PFSK-1 (cell line): ENCODE measurements around the gene CACNA1H.

Experiments used
- REST ChIP-seq, 2 experiments: IDR thresholded peaks; 2 replicates each; pipeline versions ENCODE4 v1.6.1 to v1.8.0; 2011 to 2012; ENCODE audit warnings: low read depth in 2 of 2, low read length in 2 of 2, control low read depth in 1 of 2, inconsistent platforms in 1 of 2, mild to moderate bottlenecking in 1 of 2, moderate library complexity in 1 of 2; ENCODE audit not compliant: insufficient read depth in 1 of 2
- TAF1 ChIP-seq: IDR thresholded peaks from 2 replicates; pipeline ENCODE4 v1.6.1; 2012; ENCODE audit warnings: low read length, control low read depth, borderline replicate concordance; ENCODE audit not compliant: insufficient read depth

DNA sequence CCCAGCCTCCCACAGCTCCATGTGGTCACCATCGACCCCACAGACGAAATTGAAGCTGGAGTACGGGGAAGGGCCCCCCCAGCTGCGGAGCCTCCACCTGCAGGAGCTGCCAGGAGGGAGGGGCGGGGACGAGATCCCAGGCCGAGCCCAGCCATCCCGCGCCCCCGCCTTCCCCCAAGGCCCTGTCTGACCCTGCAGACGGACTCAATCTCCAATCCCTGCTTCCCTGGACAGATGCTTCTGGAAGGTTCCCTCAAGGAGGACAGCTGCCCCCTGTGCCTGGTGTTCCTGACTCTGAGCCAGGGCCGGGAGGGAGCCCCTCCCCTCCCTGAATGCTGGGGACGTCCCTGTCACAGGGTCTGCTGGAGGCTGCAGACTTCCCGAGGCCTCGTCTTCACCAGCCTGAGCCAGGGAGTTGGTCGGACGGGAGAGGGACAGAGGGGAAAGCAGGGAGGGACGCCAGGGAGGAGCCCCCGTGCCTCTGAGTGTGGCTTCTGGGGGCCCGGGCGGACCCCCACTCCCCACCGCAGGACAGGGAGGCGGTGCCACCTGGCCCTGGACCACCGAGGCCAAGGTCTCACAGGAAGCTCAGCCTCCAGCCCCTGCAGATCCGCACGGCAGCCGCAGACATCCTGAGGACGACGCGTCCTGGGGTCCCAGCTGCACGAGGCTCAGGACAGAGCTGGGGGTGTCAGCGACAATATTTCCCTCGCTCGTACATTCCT lies 35.6 kb upstream of the CACNA1H start:
- no peak for TF ChIP-seq REST (IDR thresholded peaks at IDR 0.05; ENCODE audit: insufficient read depth in 1 of 2, low read depth in 2 of 2, low read length in 2 of 2)
- no peak for TF ChIP-seq TAF1
